HG03039 (cell line): Measurements from ENCODE around the gene GBF1.

ENCODE experiments used
- ATAC-seq: cut with Tn5 transposase; IDR thresholded peaks from one replicate; pipeline ENCODE4 v1.9.1; 2021; ENCODE audit warnings: mild to moderate bottlenecking, moderate library complexity; ENCODE audit not compliant: unreplicated experiment

Gene GBF1

DNA sequence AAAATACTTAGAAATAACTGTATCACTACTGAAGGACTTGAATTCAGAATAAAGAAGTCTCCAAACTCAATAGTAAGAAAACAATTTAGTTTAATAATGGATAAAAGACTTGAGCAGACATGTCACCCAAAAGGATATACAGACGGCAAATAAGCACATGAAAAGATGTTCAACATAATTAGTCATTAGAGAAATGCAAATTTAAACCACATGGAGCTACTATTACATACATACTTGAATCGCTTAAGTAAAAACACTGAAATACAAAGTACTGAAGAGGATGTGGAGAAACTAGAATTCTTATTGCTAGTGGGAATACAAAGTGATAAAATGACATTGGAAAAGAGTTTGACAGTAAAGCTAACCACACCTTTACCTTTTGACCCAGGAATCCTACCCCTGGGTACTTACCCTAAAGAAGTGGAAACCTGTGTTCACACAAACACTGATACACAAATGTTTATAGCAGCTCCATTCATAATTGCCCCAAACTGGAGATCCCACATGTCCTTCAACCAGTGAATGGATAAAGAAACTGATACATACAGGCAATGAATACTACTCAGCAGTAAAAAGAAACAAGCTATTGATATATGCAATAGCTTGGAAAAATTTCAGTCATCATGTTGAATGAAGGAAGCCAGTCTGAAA is 95.8 kb downstream of the GBF1 start:
- ATAC-seq = no peak

DNA sequence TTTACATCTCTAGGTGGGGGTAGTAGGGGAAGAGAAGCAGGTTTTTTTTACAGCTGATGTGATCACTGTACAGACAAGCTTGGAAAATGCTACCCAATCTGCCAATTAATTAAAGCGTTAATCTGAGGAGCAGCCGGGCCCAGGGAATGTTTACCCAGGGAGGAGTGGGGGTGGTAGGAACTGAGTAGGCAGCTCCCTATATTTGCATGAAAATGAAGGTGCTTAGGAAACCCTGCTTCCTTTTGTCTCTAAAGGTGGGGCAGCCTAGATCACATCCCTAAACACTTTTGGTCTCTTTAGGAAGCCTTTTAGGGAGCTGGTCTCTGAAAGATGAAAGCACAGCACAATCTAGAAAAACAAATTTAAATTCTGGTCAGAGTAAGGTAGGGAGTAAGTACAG is 97.1 kb downstream of the GBF1 start:
- no peak for ATAC-seq

DNA sequence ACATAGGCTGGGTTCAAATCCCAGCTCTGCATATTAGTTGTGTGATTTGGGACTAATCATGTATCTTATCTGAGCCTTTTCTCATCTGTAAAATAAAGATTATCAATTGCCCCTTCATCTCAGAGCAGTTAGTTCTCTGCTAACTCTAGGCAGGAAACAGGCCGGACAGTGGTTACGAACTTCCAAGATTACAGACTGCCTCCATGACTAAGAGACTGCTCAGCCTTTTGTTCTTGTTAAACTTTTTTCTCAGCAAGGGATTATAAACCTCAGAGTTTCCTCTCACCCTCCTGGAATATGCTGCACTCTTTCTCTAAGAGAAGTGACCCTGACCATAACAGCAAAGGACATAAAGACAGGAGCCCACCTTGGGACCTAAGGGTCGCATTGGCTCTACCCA is 97.6 kb downstream of the GBF1 start:
- no peak for ATAC-seq

DNA sequence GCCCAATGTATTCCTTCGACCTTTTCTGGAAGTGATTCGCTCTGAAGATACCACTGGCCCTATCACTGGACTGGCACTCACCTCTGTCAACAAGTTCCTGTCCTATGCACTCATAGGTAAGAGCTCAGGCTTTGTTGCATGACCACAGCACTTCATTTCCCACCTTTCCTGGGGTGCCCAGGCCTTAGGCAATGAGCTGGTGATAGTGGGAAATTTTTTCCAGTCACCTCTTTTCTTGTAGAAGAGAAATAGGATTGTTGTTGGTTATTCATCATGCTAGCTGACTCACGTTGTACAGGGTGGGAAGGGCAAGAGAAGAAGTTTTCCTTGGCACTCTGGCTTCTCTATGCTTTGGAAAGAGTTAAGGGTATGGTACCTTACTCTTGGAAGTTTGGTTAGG is 98.7 kb downstream of the GBF1 start:
- ATAC-seq = no peak

DNA sequence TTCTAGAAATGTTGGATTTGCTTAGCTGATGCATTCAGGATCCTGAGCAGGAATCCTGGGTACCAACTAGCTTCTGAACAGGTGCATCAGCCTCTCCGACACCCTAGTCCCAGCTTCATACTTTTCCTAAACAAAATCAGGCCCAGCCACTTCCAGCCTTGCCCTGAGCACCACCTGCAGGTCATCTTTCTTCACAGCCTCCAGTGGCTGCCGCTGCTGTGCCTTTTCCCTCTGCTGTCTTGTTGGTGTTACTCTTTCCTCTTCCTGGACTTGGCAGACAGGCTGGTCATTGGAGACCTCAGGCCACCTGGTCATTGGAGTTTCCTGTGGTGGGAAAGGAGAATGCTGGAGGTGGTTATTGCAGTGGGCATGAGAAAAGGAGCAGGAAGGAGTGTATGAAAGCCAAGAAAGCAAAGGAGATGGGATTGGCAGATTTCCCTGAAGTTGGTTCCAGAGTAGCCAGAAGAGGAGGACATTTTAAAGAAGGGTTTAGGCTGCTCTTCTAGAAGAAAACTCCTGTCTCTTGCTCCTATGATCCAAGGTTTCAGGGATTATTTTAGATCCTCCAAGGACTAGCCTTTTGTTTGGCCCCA is 102.0 kb downstream of the GBF1 start:
- ATAC-seq = no peak

DNA sequence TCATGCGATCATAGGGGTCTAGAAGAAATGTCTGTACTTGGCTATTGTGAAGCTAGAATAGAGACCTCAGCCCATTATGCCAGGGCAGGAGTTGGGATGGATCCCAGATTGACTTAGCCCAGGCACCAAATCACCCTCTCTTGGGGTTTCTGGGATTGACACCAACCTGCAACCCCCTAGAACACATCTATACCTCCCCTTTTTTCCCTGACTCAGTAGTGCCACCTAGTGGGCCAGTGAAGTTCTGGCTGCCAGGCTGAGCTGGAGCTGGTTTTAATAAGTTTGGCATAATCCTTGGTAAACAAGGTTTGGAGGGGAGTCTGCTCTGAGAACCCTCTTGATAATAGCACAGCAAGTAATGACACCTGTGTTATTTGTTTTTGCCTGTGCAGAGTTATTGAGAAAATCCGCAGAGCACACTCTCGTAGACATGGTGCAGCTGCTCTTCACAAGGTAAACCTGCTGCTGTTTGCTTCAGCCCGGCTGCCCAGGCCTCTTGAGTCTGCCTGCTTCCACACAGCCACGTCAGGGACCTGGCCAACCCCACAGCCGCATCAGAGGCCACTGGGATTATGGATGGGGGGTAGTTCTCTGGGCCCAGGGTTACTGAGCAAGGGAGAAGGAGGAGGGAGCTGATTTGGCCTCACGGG is 106.9 kb downstream of the GBF1 start:
- ATAC-seq = no peak

DNA sequence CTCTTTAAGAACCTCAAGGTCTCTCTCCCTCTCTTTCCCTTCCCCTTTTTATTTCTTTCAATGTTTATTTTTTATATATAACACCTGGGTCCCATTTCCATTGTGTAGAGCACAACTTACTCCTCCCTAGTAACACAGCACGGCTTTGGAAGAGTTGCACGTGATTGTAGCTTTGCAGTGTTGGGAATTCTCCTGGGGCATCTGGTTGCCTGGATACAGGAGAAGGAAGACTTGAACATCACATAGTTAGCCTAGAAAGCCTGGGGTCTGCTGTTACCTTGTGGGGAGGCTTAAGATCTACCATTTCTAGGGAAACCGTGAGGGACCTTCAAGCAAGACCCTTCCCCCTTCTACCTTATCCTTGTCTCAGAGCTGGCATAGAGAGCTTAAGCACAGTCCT is 109.1 kb downstream of the GBF1 start:
- ATAC-seq = no peak

DNA sequence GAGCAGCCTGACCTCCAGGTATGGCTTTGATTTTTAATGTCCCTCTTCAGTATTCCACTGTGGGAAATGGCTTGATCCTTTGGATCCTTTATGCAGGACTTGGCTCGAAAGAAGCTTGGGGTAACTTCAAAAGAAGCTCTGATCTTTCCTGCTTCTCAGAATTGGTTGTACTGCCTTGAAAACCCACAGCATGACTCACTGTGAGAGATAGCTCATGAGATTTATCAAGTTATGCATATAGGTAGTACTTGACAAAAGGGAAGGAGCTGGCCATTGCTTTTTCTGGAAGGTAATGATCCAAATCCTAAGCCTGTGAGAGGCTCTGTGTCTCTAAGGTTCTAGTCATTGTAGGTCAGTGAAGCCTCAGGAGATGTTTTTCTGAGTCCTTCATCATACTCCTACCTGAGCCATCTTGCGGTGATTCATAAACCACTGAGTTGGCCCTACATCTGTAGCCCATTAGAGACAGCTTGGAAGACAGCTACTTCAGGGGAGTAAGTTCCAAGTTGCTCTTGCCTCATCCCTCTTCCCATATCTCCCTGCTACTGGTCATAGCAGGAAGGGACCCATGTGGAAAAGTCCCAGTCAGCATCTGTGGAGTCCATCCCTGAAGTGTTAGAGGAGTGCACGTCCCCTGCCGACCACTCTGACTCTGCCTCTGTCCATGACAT is 113.5 kb downstream of the GBF1 start:
- ATAC-seq = no peak

DNA sequence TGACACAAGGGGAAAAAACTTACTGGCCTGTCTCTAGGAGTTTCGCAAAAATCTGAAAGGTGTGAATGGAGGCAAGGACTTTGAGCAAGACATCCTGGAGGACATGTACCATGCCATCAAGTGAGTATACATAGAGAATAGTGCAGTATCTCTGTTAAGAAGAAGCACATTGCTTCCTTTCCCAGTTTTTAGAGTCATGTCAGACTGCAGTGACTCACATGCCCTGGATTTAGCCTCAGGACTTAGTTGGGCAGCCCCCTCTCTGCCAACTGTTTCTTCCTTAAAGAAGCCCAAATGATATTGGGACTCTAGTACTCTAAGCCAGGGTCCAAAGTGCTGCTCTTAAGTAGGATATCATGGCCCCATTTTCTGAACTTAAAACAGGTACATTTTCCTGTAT is 122.1 kb downstream of the GBF1 start:
- ATAC-seq = no peak

DNA sequence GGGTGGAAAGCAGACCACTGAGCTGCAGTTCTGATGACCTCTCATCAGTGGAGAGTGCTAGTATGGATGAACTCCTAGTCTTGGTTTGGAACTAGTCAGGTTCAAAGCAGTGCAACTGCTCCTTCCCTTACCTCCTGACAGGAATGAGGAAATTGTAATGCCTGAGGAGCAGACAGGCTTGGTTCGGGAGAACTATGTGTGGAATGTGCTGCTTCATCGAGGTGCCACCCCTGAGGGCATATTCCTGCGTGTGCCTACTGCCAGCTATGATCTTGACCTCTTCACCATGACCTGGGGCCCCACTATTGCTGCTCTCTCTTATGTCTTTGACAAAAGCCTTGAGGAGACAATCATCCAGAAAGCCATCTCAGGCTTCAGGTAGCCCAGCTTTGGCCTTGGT is 122.7 kb downstream of the GBF1 start:
- no peak for ATAC-seq

DNA sequence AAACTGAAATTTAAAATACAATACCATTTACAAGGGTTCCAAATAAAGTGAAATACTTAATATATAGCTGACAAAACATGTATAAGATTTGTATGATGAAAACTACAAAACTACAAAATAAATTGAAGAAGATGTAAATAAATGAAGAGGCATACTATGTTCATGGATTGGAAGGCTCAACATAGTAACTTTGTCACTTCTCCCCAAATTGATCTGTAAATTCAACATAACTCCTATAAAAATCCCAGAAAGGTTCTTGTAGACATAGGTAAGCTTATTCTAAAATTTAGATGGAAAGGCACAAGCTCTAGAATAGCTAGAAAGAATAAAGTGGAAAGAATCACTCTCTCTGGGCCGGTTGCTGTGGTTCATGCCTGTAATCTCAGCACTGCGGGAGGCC is 126.0 kb downstream of the GBF1 start:
- ATAC-seq = no peak

DNA sequence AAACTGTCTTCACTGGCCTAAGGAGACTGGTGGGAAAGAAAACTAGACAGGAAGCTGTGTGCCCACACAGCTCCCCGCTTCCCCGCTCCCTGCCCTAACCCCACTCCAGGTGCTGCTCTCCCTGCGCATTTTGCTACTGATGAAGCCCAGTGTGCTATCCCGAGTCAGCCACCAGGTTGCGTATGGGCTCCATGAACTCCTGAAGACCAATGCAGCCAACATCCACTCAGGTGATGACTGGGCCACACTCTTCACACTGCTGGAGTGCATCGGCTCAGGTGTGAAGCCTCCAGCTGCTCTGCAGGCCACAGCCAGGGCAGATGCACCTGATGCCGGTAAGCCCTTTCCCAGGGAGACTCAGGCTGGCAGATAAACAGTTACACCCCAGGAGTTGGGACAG is 129.9 kb downstream of the GBF1 start:
- ATAC-seq = no peak

DNA sequence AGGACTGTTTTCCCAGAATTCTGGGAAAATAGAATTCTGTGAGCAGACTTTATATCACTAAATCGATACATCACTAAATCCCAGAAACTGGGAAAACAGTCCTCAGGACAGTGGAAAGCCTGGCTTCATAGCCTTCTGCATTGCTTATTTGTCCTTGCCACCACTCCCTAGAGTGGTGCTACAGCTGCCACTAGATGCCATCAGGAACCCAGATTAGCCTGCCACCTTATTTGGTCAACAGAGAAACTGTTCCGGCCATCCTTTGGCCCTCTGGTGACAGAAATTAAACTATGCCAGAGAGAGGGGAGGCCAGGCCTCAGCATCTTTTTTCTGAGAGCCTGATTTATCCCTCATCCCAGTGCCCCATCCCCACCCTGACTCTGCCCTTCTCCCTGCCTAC is 130.5 kb downstream of the GBF1 start:
- no peak for ATAC-seq

DNA sequence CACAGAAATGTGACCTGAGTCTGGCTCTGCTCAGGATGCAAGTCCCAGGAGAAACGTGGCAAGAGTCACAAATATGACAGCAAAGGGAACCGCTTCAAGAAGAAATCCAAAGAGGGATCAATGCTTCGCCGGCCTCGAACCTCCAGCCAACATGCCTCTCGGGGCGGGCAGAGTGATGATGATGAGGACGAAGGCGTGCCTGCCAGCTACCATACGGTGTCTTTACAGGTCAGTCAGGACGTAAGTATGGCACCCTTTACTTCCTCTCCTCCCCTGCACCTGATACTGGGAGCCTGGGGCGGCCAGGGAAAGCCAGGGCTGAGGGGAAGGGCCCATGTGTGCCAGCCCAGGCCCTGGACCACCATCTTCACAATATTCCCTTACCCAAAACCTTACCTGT is 131.6 kb downstream of the GBF1 start:
- no peak for ATAC-seq

DNA sequence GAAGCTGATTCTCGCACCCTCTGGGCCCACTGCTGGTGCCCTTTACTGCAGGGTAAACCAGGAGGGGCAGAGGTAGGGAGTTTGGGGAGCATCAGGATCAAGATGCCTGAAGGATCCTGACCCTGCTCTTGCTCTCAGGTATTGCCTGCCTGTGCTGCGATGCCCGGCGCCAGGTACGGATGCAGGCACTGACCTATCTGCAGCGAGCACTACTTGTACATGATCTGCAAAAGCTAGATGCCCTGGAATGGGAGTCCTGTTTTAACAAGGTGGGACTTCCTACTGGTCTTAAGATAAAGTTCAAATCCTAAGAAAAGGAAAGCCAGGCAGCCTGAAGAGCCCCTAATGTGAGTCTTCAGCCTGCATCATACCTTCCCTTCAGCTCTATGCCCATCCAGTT is 134.1 kb downstream of the GBF1 start:
- ATAC-seq = no peak

DNA sequence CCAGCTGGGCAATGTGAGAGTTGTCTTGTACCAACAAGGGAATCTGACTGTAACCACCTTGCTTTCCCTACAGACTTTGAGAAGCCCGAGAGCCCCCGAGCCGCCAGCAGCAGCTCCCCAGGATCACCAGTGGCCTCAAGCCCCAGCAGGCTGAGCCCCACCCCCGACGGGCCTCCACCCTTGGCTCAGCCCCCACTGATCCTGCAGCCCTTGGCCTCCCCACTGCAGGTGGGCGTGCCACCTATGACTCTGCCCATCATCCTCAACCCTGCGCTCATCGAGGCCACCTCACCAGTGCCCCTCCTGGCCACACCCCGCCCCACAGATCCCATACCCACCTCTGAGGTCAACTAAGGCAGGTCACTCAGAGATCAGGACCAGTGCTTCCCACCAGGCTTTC is 136.7 kb downstream of the GBF1 start:
- no peak for ATAC-seq

DNA sequence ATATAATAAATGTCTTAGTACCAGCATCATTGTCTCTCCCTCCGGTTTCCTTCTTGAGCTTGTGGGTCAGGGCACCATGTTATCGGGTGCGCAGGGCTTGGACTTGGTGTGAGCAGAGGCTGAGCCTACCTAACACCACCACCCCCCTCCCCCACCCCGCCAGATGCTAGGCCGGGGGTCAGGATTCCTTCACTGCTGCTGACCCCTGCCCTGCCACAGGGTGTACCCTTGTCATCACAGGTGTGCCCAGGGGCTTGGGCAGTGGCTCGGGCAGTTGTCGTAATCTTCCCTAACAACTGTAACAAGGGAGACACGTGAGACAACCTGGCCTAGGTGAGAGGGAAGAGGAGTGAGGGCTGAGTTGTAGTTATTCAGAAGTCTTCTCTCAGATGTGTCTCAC is 137.5 kb downstream of the GBF1 start:
- ATAC-seq = no peak

DNA sequence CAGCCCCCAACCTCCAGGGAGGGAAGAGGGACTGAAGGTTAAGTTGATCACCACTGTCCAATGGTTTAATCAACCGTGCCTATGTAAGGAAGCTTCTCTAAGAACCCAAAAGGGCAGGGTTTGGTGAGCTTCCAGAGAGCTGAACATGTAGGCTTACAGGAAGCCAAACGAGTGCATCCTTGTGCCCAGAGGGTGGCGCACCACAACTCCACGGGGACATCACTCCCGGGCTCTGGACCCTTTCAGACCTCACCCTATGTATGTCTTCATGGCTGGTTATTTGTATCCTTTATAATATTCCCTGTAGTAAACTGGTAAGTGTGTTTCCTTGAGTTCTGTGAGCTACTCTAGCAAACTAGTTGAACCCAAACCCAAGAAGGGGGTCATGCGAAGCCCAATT is 138.7 kb downstream of the GBF1 start:
- no peak for ATAC-seq

DNA sequence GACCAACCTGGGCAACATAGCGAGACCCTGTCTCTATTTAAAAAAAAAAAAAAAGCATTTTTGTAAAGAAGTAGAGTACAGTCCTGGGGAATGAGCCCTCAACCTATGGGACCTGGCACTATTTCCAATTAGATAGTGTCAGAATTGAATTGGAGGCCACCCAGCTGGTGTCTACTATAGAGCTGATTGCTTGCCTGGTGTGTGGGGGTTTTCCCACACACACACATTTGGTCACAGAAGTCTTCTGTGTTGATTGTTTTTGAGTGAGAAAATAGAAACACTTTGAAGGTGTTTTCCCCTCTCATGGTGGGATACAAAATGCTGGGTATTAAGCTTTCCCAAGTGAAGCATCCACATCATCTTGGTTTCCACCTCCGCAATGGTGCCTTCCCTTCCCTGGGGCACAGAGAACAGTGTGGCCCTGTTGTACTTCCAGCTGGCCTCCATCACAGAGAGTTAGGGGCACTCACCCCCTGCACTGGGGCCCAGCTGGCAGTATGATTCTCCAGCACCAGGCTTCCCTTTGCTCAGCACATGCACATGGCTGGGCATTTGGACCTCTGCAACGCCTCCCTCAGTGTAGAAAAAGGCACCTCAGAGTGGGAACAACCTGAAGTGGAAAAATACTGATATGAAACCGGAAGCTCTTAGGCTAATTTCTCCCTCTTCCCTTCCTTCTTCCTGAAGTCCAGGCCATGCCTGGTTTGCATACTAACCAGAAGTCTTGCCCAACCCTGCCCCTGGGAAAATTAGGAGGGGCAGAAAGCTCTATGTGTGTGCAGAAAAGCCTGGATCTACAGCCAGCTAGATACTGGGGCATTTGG is 139.5 kb downstream of the GBF1 start:
- no peak for ATAC-seq

DNA sequence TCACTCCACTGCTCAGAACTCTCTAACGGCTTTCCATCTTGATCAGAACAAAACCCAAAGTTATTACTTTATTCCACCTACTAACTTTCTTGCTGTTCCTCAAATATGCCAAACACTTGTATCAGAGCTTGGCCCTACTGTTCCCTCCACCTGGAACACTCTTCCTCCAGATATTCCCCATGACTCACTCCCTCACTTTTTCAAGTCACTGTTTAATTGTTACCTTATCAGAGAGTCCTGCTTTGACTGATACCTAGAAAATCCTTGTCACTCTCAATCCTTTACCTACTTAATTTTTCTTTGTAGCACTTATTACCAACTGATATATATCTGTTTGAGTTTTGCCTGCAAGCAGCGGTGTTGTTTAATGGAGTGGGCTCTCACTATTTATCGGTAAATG is 144.6 kb downstream of the GBF1 start:
- no peak for ATAC-seq

DNA sequence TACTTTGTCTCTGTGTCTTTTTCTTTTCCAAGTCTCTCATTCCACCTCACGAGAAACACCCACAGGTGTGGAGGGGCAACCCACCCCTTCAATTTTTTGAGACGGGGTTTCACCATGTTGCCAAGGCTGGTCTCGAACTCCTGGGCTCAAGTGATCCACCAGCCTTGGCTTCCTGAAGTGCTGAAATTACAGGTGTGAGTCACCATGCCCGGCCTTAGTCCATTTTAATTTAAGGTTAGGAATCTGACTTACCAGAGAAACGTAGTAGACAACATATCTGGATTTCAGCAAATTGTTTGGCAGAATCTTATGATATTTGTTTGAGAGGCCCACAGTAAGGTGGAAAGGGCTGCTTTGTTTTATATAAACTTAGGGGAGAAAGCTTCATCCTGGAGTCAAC is 147.0 kb downstream of the GBF1 start:
- ATAC-seq = no peak
